Loucy (cell line): Measurements from ENCODE around the gene CEP85L.

ENCODE experiments used
- H2AFZ ChIP-seq: fragments of 200-600 bp; sonication (generic); 2 replicates; pipeline ENCODE4 v1.6.0; 2016; ENCODE audit warnings: antibody characterized with exemption, mild to moderate bottlenecking, low read length, moderate library complexity
- H3F3A ChIP-seq: fragments of 200-600 bp; 2 replicates; pipeline ENCODE4 v1.6.0; 2016; ENCODE audit warnings: antibody characterized with exemption, low read depth, mild to moderate bottlenecking
- H3K27me3 ChIP-seq: fragments of 200-600 bp; sonication (generic); 2 replicates; pipeline ENCODE4 v1.6.1; 2014; ENCODE audit warnings: low read length, mild to moderate bottlenecking; ENCODE audit not compliant: insufficient read depth, poor library complexity, severe bottlenecking
- H3K36me3 ChIP-seq: fragments of 200-600 bp; sonication (generic); 2 replicates; pipeline ENCODE4 v1.6.1; 2016; ENCODE audit warnings: low read length; ENCODE audit not compliant: insufficient read depth
- H3K4me1 ChIP-seq: fragments of 200-600 bp; sonication (generic); 2 replicates; pipeline ENCODE4 v1.5.1; 2014; ENCODE audit warnings: low read length, mild to moderate bottlenecking; ENCODE audit not compliant: insufficient read depth, poor library complexity, severe bottlenecking
- H3K4me2 ChIP-seq: fragments of 200-600 bp; sonication (generic); 2 replicates; pipeline ENCODE4 v1.6.0; 2014; ENCODE audit warnings: antibody characterized with exemption, low read length, low read depth, mild to moderate bottlenecking; ENCODE audit not compliant: poor library complexity, severe bottlenecking
- H3K4me3 ChIP-seq: fragments of 200-600 bp; sonication (generic); 2 replicates; pipeline ENCODE4 v1.5.1; 2014; ENCODE audit warnings: low read length, mild to moderate bottlenecking, mixed read lengths; ENCODE audit not compliant: poor library complexity, severe bottlenecking
- H3K79me2 ChIP-seq: fragments of 200-600 bp; sonication (generic); 2 replicates; pipeline ENCODE4 v1.6.1; 2014; ENCODE audit warnings: low read length; ENCODE audit not compliant: insufficient read depth
- H3K9ac ChIP-seq: fragments of 200-600 bp; sonication (generic); 2 replicates; pipeline ENCODE4 v1.6.0; 2014; ENCODE audit warnings: mild to moderate bottlenecking, low read depth, low read length, moderate library complexity; ENCODE audit not compliant: poor library complexity, severe bottlenecking
- H3K9me2 ChIP-seq: fragments of 200-600 bp; sonication (generic); replicated peaks from 2 replicates; pipeline ENCODE4 v1.6.1; 2016; ENCODE audit warnings: low read depth, low read length, mixed read lengths
- H3K9me3 ChIP-seq: fragments of 200-600 bp; sonication (generic); 2 replicates; pipeline ENCODE4 v1.6.1; 2014; ENCODE audit warnings: mild to moderate bottlenecking, antibody characterized with exemption, low read length, low read depth; ENCODE audit not compliant: insufficient read depth
- H4K20me1 ChIP-seq: fragments of 200-600 bp; sonication (generic); 2 replicates; pipeline ENCODE4 v1.6.0; 2014; ENCODE audit warnings: antibody characterized with exemption, low read length, mild to moderate bottlenecking; ENCODE audit not compliant: insufficient read depth, poor library complexity, severe bottlenecking
- CTCF ChIP-seq: fragments of 200-600 bp; sonication (generic); conservative IDR thresholded peaks from 2 replicates; pipeline ENCODE4 v1.5.1; 2014; ENCODE audit warnings: mild to moderate bottlenecking, antibody characterized with exemption, low read length
- EZH2phosphoT487 ChIP-seq: fragments of 200-600 bp; IDR thresholded peaks from 2 replicates; pipeline ENCODE4 v1.6.1; 2018; ENCODE audit warnings: antibody characterized with exemption, mild to moderate bottlenecking, moderate library complexity, borderline replicate concordance

CEP85L gene

GRCh38 chr6:118678866-118679265 is 27.5 kb upstream of the CEP85L start:
- H3K79me2 ChIP-seq: peaks cover 45% of the 10 kb centered on the region; the same call in 1 of the 2 replicates
- no peak for TF ChIP-seq EZH2phosphoT487
- no peak for TF ChIP-seq CTCF

GRCh38 chr6:118677193-118677592 is 25.8 kb upstream of the CEP85L start:
- Histone ChIP-seq H3F3A (no peaks in the 10 kb centered on the region), H3K36me3 (no peaks in the 10 kb centered on the region), H4K20me1 (peaks cover 10% of the 10 kb centered on the region), H3K79me2 (peaks cover 51% of the 10 kb centered on the region; the same call in 1 of the 2 replicates), H3K4me3 (no peak overlapping the region), H3K9me2 (no peaks in the 10 kb centered on the region), H3K4me1 (peaks cover 10% of the 10 kb centered on the region), H3K27me3 (no peaks in the 10 kb centered on the region), H3K4me2 (no peak overlapping the region), H3K9ac (no peak overlapping the region), H2AFZ (no peak overlapping the region), H3K9me3 (no peaks in the 10 kb centered on the region)
- TF ChIP-seq CTCF (no peak), EZH2phosphoT487 (no peak)

More at GRCh38 chr6:118678866-118679265, 27.5 kb upstream of the CEP85L start:
- no peaks in the 10 kb centered on the region for H3K27me3 ChIP-seq
- peaks cover 10% of the 10 kb centered on the region for H4K20me1 ChIP-seq
- no peaks in the 10 kb centered on the region for H3K9me3 ChIP-seq
- H3K9me2 ChIP-seq: no peaks in the 10 kb centered on the region
- no peak overlapping the region for H3K9ac ChIP-seq
- H2AFZ ChIP-seq: no peak overlapping the region
- no peaks in the 10 kb centered on the region for H3K36me3 ChIP-seq
- no peak overlapping the region for H3K4me3 ChIP-seq
- peaks cover 20% of the 10 kb centered on the region for H3K4me1 ChIP-seq
- H3K4me2 ChIP-seq: no peak overlapping the region
- H3F3A ChIP-seq: no peaks in the 10 kb centered on the region

GRCh38 chr6:118675225-118675624 is 23.8 kb upstream of the CEP85L start:
- H3K36me3 ChIP-seq: no peaks in the 10 kb centered on the region
- no peak overlapping the region for H3K4me2 ChIP-seq
- no peaks in the 10 kb centered on the region for H3K9me2 ChIP-seq
- no peaks in the 10 kb centered on the region for H3F3A ChIP-seq
- no peak overlapping the region for H3K9ac ChIP-seq
- H3K4me1 ChIP-seq: peaks cover 10% of the 10 kb centered on the region
- peaks cover 10% of the 10 kb centered on the region for H4K20me1 ChIP-seq
- H3K79me2 ChIP-seq: peaks cover 47% of the 10 kb centered on the region; the same call in 1 of the 2 replicates
- no peaks in the 10 kb centered on the region for H3K27me3 ChIP-seq
- no peak overlapping the region for H2AFZ ChIP-seq
- TF ChIP-seq CTCF (no peak), EZH2phosphoT487 (no peak)
- H3K9me3 ChIP-seq: no peaks in the 10 kb centered on the region
- H3K4me3 ChIP-seq: no peak overlapping the region
